ENCODE data around the gene ATP5PF.

The ATP5PF gene

GRCh38 chr21:25744854-25745253, 10.2 kb upstream of the ATP5PF start:
- peaks cover 57% of the 10 kb centered on the region for H3K36me3 ChIP-seq (ENCODE audit: control insufficient read depth, low read length)
- H3K79me2 ChIP-seq (ENCODE audit: control insufficient read depth, low read length), result peaks cover 29% of the 10 kb centered on the region
- no peaks in the 10 kb centered on the region for H3K9me3 ChIP-seq (ENCODE audit: control insufficient read depth, insufficient read depth, low read length)
- H3K4me3 ChIP-seq (ENCODE audit: low read length), result no peak overlapping the region
- H3K4me2 ChIP-seq (ENCODE audit: low read length), result no peak overlapping the region
- H3K27ac ChIP-seq (ENCODE audit: low read depth, low read length), result no peak overlapping the region
- H4K20me1 ChIP-seq (ENCODE audit: control insufficient read depth, insufficient read depth, low read depth, low read length), result 0 out of 2 replicates have a peak, but pooled peaks cover 3% of the 10 kb centered on the region
- H3K9me2 ChIP-seq (replicated peaks; ENCODE audit: control insufficient read depth, low read length), result no peaks in the 10 kb centered on the region
- H3F3A ChIP-seq (ENCODE audit: control insufficient read depth, insufficient read depth), result peaks cover 3% of the 10 kb centered on the region; the same call in 1 of the 2 replicates
- peaks cover 8% of the 10 kb centered on the region for H3K4me1 ChIP-seq (ENCODE audit: control insufficient read depth, low read length)
- TF ChIP-seq EZH2phosphoT487 (IDR thresholded peaks at IDR 0.05; ENCODE audit: borderline replicate concordance, low read length) (no peak), CTCF (IDR thresholded peaks at IDR 0.05; ENCODE audit: low read depth, low read length, poor library complexity, severe bottlenecking) (no peak)
- no peaks in the 10 kb centered on the region for H3K27me3 ChIP-seq (ENCODE audit: control insufficient read depth, low read length)

- Histone ChIP-seq H3F3A (ENCODE audit: control insufficient read depth, insufficient read depth) (no peaks in the 10 kb centered on the region; the same call in 1 of the 2 replicates), H3K4me2 (ENCODE audit: low read length) (no peak overlapping the region), H4K20me1 (ENCODE audit: control insufficient read depth, insufficient read depth, low read depth, low read length) (0 out of 2 replicates have a peak, but pooled peaks cover 3% of the 10 kb centered on the region), H3K79me2 (ENCODE audit: control insufficient read depth, low read length) (peaks cover 48% of the 10 kb centered on the region), H3K27me3 (ENCODE audit: control insufficient read depth, low read length) (no peaks in the 10 kb centered on the region), H3K9me3 (ENCODE audit: control insufficient read depth, insufficient read depth, low read length) (no peaks in the 10 kb centered on the region), H3K4me3 (ENCODE audit: low read length) (no peak overlapping the region), H3K4me1 (ENCODE audit: control insufficient read depth, low read length) (peaks cover 28% of the 10 kb centered on the region), H3K36me3 (ENCODE audit: control insufficient read depth, low read length) (peaks cover 43% of the 10 kb centered on the region), H3K9me2 (replicated peaks; ENCODE audit: control insufficient read depth, low read length) (no peaks in the 10 kb centered on the region), H3K27ac (ENCODE audit: low read depth, low read length) (no peak overlapping the region)
- TF ChIP-seq EZH2phosphoT487 (IDR thresholded peaks at IDR 0.05; ENCODE audit: borderline replicate concordance, low read length) (no peak), CTCF (IDR thresholded peaks at IDR 0.05; ENCODE audit: low read depth, low read length, poor library complexity, severe bottlenecking) (no peak)
Observed at GRCh38 chr21:25742900-25743299, 8.2 kb upstream of the ATP5PF start.

- peak overlapping the region; percentile 84 for H3K4me2 ChIP-seq (ENCODE audit: low read length)
- peak overlapping the region; percentile 95; the same call in 1 of the 2 replicates for H3K27ac ChIP-seq (ENCODE audit: low read depth, low read length)
- H3K79me2 ChIP-seq (ENCODE audit: control insufficient read depth, low read length), result peaks cover 93% of the 10 kb centered on the region
- no peak for TF ChIP-seq CTCF (IDR thresholded peaks at IDR 0.05; ENCODE audit: low read depth, low read length, poor library complexity, severe bottlenecking)
- no peaks in the 10 kb centered on the region for H3K27me3 ChIP-seq (ENCODE audit: control insufficient read depth, low read length)
- H3F3A ChIP-seq (ENCODE audit: control insufficient read depth, insufficient read depth), result peaks cover 6% of the 10 kb centered on the region; the same call in 1 of the 2 replicates
- 0 out of 2 replicates have a peak, but pooled peaks cover 4% of the 10 kb centered on the region for H4K20me1 ChIP-seq (ENCODE audit: control insufficient read depth, insufficient read depth, low read depth, low read length)
- H3K4me1 ChIP-seq (ENCODE audit: control insufficient read depth, low read length), result peaks cover 57% of the 10 kb centered on the region
- peaks cover 39% of the 10 kb centered on the region for H3K36me3 ChIP-seq (ENCODE audit: control insufficient read depth, low read length)
- no peaks in the 10 kb centered on the region for H3K9me2 ChIP-seq (replicated peaks; ENCODE audit: control insufficient read depth, low read length)
- H3K9me3 ChIP-seq (ENCODE audit: control insufficient read depth, insufficient read depth, low read length), result no peaks in the 10 kb centered on the region
- peak overlapping the region; percentile 98 for H3K4me3 ChIP-seq (ENCODE audit: low read length)
Observed at GRCh38 chr21:25737421-25737820, 2.7 kb upstream of the ATP5PF start.

Measured in DOHH2 (cell line).